ENCODE results near the gene TAC4. TPM values are rescaled to one million over a fixed set of nuclear protein-coding genes. Genes with fewer than 3 reads are reported as not detected.
A peak's percentile ranks its signal among the peaks of the same experiment; 100 is the strongest.

Gene TAC4
- total and polyA plus RNA-seq, 9 of the 15 experiments (the other 6 are each of a cell fraction or from before 2014, with no cell fraction given): 0.17 TPM; not detected in 8

GRCh38 chr17:49841548-49841947 is 6.3 kb downstream of the TAC4 start:
- Histone ChIP-seq H3K4me1 (replicated peaks in 1 of 2; ENCODE audit: control insufficient read depth in 2 of 2, insufficient read depth in 2 of 2, low read length in 2 of 2) (peaks cover 9 to 15% of the 10 kb centered on the region in 2 experiments; a peak in 4 of 5 replicates), H3K9me1 (ENCODE audit: control insufficient read depth, insufficient read depth, low read length) (peaks cover 4% of the 10 kb centered on the region), H3K79me2 (ENCODE audit: control insufficient read depth, insufficient read depth, low read length) (no peaks in the 10 kb centered on the region), H3K27me3 (ENCODE audit: control insufficient read depth in 2 of 2, insufficient read depth in 2 of 2, low read length in 2 of 2) (no peaks in the 10 kb centered on the region), H3K4me3 (no peak overlapping the region), H3K4me2 (ENCODE audit: insufficient read depth, low read length) (no peak overlapping the region), H3K36me3 (ENCODE audit: control insufficient read depth, insufficient read depth, low read length) (no peaks in the 10 kb centered on the region), H3K9me3 (replicated peaks; ENCODE audit: control insufficient read depth, insufficient read depth, low read depth, low read length) (no peaks in the 10 kb centered on the region), H4K20me1 (replicated peaks; ENCODE audit: control insufficient read depth, insufficient read depth, low read length) (0 out of 2 replicates have a peak, but pooled peaks cover 2% of the 10 kb centered on the region), H2AFZ (ENCODE audit: low read depth, low read length) (no peak overlapping the region), H3K9ac (ENCODE audit: insufficient read depth in 1 of 2, low read depth in 2 of 2, low read length in 2 of 2) (no peak overlapping the region), H3K27ac (ENCODE audit: extremely low read depth, low read depth, low read length) (no peak overlapping the region)
- TF ChIP-seq CTCF (IDR thresholded peaks at IDR 0.05 in 2 of 3, conservative IDR thresholded peaks at IDR 0.05 in 1 of 3; ENCODE audit: insufficient read depth in 2 of 3, low read depth in 1 of 3, low read length in 3 of 3) (peak; percentile 2 to 37 (median 16); a peak in 2 of 6 replicates), SNRNP70 (optimal IDR thresholded peaks at IDR 0.05; ENCODE audit: low read depth, low read length) (no peak)
- DNase-seq (ENCODE audit: extremely low read depth in 1 of 4, low spot score in 3 of 4) (no peak), ATAC-seq (no peak), FAIRE-seq (no peak)
- ChIA-PET POLR2A (no interaction called here), CTCF (ENCODE audit: low intra/inter-chr PET ratio) (interaction anchor here (0.6 kb wide), 1 partner anchor 271 kb away, joined by 3 read pairs; no protein-coding TSS in a partner anchor)
- WGBS (ENCODE audit: insufficient coverage, low coverage, missing lambda C conversion rate): 87% methylated on average over 2 of the region's 3 CpGs
- in situ Hi-C loops (cut with MboI): no loop called here
- no TSS peak for BruUV-seq (replicated peaks)
- intact Hi-C loops (cut with micrococcal nuclease): no loop called here

- 22% methylated on average over 5 of the region's 5 CpGs for WGBS (ENCODE audit: insufficient coverage, low coverage, missing lambda C conversion rate)
- no peak for FAIRE-seq
- no peak for ATAC-seq
- in situ Hi-C loops (cut with MboI): no loop called here
- no peaks in the 10 kb centered on the region for H4K20me1 ChIP-seq (replicated peaks; ENCODE audit: control insufficient read depth, insufficient read depth, low read length)
- H3K9me3 ChIP-seq (replicated peaks; ENCODE audit: control insufficient read depth, insufficient read depth, low read depth, low read length): no peaks in the 10 kb centered on the region
- H2AFZ ChIP-seq (ENCODE audit: low read depth, low read length): no peak overlapping the region
- H3K27ac ChIP-seq (ENCODE audit: extremely low read depth, low read depth, low read length): no peak overlapping the region
- no peak for DNase-seq (ENCODE audit: extremely low read depth in 1 of 4, low spot score in 3 of 4)
- intact Hi-C loops (cut with micrococcal nuclease): no loop called here
- peaks cover 4% of the 10 kb centered on the region for H3K9me1 ChIP-seq (ENCODE audit: control insufficient read depth, insufficient read depth, low read length)
- no peak overlapping the region for H3K4me3 ChIP-seq
- H3K4me1 ChIP-seq (replicated peaks in 1 of 2; ENCODE audit: control insufficient read depth in 2 of 2, insufficient read depth in 2 of 2, low read length in 2 of 2): peaks cover 9% of the 10 kb centered on the region in 2 experiments; a peak in 4 of 5 replicates
- H3K79me2 ChIP-seq (ENCODE audit: control insufficient read depth, insufficient read depth, low read length): no peaks in the 10 kb centered on the region
- peaks cover 2% of the 10 kb centered on the region; the same call in 2 of the 3 replicates for H3K36me3 ChIP-seq (ENCODE audit: control insufficient read depth, insufficient read depth, low read length)
- ChIA-PET POLR2A (interaction anchor here (0.6 to 2.1 kb wide), 3 partner anchors 9 to 75 kb away, joined by 3 to 9 read pairs (median 7); partner anchors contain the start of gene FAM117A), CTCF (ENCODE audit: low intra/inter-chr PET ratio) (no interaction called here)
- H3K9ac ChIP-seq (ENCODE audit: insufficient read depth in 1 of 2, low read depth in 2 of 2, low read length in 2 of 2): peak overlapping the region in 1 of 2 experiments; percentile 70; a peak in 1 of 4 replicates
- no peaks in the 10 kb centered on the region for H3K27me3 ChIP-seq (ENCODE audit: control insufficient read depth in 2 of 2, insufficient read depth in 2 of 2, low read length in 2 of 2)
- H3K4me2 ChIP-seq (ENCODE audit: insufficient read depth, low read length): no peak overlapping the region
- BruUV-seq (replicated peaks): no TSS peak
- no peak for TF ChIP-seq KLF13 (tag; IDR thresholded peaks at IDR 0.05; ENCODE audit: borderline replicate concordance, low read depth)
- TF ChIP-seq MAFF (IDR thresholded peaks at IDR 0.05; ENCODE audit: low read length): no peak
- 0 out of 2 replicates have a peak, but pooled peaks have one; percentile 21 for TF ChIP-seq TFAP4 (CRISPR knock-in tag; IDR thresholded peaks at IDR 0.05; ENCODE audit: borderline replicate concordance)
- TF ChIP-seq NR1H2 (CRISPR knock-in tag; IDR thresholded peaks at IDR 0.05): no peak
Measured at GRCh38 chr17:49839455-49839854, 8.4 kb downstream of the TAC4 start.

Data from K562 (cell line).